Measurements from ENCODE around the gene PBRM1.

PBRM1 gene

GRCh38 chr3:52509753-52510328, 175.9 kb downstream of the PBRM1 start:
- DNase-seq (ENCODE audit: low read depth, low spot score), result no peak

GRCh38 chr3:52507359-52507758, 178.4 kb downstream of the PBRM1 start:
- no peak for DNase-seq (ENCODE audit: low read depth, low spot score)

- DNase-seq (ENCODE audit: low read depth, low spot score), result no peak
Observed at GRCh38 chr3:52506266-52506966, 179.3 kb downstream of the PBRM1 start.

GRCh38 chr3:52504977-52505376, 180.7 kb downstream of the PBRM1 start:
- no peak for DNase-seq (ENCODE audit: low read depth, low spot score)

- no peak for DNase-seq (ENCODE audit: low read depth, low spot score)
Observed at GRCh38 chr3:52503788-52504424, 181.8 kb downstream of the PBRM1 start.

- no peak for DNase-seq (ENCODE audit: low read depth, low spot score)
Observed at GRCh38 chr3:52502808-52503350, 182.8 kb downstream of the PBRM1 start.

- no peak for DNase-seq (ENCODE audit: low read depth, low spot score)
Observed at GRCh38 chr3:52502001-52502400, 183.7 kb downstream of the PBRM1 start.

- DNase-seq (ENCODE audit: low read depth, low spot score), result no peak
Observed at GRCh38 chr3:52501046-52501445, 184.7 kb downstream of the PBRM1 start.

GRCh38 chr3:52498137-52499054, 187.3 kb downstream of the PBRM1 start:
- DNase-seq (ENCODE audit: low read depth, low spot score), result no peak

- no peak for DNase-seq (ENCODE audit: low read depth, low spot score)
Observed at GRCh38 chr3:52495777-52496602, 189.7 kb downstream of the PBRM1 start.

Data from activated naive CD8-positive, alpha-beta T cell treated with anti-CD3 and anti-CD28 coated beads, Interleukin-2, amount 50 U/mL, for 16 hours (primary cell).